NCI-H128 (cell line): ENCODE measurements around the gene ABLIM1.
"Not testable (repeated sequence)": the region's sequence is repeated elsewhere in the genome, so short reads cannot be mapped to it uniquely, and the experiment has no call there.

Experiments used
- DNase-seq: peaks from one replicate; lab custom pipeline; 2025; ENCODE audit not compliant: unreplicated experiment; lab: John Stamatoyannopoulos, UW

The ABLIM1 gene

DNA sequence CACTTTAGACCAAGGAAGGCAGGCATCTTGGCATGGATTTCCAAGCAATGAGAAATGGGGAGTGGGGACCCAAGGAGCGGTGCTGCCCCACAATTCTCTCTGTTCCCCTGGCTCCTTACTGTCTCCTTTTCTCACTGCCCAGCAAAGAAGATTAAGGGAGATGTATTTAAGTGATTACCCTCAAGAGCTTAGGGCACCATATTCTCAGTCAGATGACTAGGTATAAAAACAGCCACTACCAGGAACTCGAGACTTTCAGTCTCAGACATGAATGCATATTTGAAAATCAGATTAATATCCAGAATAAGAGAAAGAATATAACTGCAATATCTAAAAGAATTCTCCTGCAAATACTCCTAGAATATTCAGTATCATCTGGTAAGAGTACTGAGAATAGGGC lies at the start of gene ABLIM1:
TSS of gene ABLIM1 (minus strand) at position 101 of the 400 bp plus-strand sequence. CDS start at position 26, 75 bp downstream.
- no peak for DNase-seq

DNA sequence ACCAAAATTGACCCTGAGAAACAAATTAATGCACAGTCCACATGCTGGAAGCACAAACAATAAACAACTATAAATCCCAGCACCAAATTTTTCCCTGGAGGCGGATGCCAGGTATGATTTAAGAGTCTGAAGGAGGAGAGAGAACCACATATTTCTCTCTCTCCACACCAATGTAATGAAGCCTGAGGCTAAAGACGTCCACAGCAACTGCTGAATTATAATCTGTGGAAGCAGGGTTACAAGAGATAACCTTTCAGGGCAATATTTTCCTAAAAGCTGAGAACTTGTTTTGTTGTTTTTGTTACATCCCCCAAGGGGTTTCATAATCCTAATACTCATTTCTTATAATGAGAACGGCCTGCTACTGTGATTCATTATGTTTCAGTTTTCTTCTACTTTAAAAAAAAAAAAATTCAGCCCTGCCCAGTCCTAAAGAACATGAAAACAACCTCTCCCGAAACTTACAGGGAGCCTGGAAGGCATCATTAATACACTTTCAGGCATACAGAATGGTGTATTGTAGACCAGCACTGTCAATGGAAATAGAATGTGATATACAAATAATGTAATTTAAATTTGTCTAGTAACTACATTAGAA lies 48.5 kb upstream of the ABLIM1 start:
- DNase-seq, result no peak

DNA sequence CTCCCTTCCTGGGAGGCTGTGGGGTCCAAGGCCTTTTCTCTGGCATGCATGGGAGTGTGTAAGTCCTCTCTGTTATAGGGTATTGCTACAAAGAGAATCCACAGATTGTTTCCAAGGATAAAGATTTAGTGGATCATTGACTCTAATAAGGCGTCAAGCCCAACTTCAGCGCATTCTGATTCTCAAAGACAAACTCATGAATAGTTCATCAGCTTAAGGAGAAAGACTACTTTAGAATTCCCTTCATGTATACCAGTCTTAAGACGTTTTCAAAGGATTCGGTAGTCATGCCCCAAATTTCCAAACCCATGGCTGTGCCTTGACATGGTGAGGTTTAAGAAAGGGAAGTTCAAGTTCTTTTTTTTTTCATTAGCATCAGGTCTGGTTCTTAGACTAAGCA lies 46.6 kb upstream of the ABLIM1 start:
- DNase-seq, result no peak

DNA sequence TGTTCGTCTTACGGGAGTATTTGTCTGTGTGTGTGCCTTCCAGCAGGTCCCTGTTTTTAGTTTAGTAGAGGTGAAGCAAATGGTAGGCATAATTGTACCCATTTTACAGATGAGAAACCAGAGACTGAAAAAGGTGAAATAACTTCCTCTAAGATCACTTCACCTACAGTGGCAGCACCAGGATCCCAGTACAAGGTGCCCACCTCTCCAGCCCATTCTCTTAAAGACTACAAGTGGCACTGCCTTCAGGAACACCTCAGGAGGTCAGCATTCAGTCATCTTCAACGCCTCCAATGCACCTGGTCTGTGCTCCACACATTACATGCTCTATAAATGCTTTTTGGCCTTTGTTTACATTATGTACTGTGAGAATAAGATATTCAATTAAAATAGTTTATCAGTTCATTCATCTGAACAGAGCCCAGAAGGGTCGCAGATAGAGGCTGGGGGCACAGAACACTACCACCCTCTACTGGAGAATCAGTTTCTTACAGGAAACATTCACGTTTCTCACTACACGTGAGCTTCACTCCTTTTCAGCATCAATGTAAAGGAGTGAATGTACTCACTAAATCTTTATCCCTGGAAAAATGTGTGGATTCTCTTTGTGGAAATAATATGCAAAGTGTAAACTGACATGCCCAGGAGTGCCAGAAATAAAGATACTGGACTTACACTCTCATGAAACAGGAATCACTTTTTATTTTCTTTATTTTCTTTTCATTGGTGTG lies 45.5 kb upstream of the ABLIM1 start:
- no peak for DNase-seq

DNA sequence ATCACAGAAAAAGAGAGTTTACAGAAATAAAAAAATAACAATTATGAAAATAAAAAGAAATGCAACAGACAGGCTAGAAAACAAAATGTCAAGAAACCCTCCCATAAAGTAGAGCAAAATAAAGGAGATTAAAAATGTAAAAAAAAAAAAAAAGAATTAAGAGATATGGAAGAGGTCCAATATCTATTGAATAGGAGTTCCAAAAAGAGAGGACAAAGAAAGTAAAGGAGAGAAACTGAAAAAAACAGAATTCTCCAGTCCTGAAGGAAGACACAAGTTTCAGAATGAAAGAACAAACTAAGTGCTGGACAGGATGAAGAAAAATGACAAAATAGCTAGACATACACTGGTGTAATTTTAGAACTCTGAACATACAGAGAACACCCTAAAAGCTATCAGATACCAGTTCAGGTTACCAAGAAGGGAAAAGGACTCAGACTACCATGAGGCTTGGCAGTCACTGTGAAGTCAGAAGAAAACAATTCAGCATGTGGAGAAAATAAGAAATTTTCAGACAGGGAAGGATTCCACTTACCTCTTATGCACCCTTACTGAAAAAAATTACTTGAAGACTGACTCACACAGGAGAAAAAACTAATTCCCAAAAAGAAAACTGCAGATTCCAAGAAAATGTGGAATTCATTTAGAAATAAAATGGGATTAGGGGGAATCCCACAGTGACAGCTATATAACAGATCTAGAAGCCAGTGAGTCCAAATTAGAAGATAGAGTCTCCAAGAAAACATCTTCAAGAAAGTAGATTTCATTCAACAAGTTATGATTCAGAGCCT lies 40.4 kb upstream of the ABLIM1 start:
- DNase-seq, result no peak

DNA sequence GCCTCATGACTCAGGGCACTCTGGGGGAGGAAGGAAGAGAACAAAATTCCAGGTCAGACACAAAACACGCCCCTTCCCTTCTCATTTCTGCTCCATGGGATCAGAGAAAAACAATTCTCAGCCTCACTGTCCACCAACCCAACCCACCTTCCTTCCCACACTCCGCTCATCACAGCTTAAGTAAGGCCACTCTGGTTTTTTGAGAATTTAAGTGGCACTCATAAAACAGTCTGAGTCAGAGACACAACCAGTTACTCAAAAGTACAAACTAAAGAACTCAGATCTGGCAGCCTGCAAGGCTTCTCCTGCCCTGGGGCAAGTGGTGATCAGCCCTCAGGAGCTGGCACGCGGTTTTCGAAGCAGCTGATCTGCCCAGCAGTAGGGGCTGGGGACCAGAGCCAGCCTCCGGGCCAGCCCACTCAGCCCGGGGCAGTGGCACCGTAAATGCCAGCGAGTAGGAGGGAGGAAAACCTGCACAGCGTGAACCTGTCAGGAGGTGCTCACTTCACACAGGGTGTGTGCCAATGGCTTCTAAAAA lies 39.1 kb upstream of the ABLIM1 start:
- no peak for DNase-seq

DNA sequence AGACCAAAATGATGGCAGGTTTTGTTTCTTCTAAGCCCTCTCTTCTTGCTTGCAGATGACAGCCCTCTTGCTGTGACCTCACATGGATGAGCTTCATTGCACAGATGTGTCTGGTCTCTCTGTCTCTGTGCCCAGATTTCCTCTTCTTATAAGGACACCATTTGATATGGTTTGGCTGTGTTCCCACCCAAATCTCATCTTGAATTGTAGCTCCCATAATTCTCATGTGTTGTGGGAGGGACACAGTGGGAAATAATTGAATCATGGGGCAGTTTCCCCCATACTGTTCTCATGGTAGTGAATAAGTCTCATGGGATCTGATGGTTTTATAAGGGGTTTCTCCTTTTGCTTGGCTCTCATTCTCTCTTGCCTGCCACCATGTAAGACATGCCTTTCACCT lies 38.2 kb upstream of the ABLIM1 start:
- not testable (repeated sequence) for DNase-seq

DNA sequence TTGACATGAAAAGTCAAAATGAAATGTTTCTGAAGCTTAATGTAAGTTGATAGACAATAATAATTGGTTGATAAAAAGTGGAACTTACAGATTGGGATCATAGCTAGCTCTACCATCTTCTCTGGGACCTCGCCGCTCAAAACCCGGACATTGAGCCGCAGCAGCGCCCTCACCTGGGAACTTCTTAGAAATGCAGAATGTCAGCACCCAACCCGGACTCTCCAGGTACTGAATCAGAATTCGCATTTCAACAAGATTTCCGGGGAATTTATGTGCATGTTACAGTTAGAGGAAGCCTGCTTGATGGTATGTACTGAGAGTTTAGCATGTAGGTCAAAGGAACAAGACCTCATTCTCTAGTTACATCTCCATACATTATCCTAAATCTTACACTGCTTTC lies 36.7 kb upstream of the ABLIM1 start:
- no peak for DNase-seq

DNA sequence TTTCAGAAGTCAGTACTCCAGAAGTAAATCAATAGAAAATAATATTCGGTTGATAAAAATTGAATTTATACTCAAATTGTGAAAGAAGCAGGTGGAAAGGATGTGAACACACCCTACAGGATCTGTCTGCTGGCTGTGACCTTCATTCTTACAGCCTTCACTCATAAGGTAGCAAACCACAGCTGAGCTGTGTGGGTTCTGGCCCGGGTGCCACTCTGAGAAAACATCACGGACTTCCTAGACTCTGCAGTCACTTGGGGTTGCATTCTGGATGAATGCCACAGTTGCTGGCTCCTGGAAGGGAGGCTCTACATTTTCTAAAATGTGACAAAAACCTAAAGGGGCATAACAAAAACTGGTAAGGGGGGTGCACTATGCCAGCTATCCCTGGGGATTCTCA lies 36.0 kb upstream of the ABLIM1 start:
- no peak for DNase-seq

DNA sequence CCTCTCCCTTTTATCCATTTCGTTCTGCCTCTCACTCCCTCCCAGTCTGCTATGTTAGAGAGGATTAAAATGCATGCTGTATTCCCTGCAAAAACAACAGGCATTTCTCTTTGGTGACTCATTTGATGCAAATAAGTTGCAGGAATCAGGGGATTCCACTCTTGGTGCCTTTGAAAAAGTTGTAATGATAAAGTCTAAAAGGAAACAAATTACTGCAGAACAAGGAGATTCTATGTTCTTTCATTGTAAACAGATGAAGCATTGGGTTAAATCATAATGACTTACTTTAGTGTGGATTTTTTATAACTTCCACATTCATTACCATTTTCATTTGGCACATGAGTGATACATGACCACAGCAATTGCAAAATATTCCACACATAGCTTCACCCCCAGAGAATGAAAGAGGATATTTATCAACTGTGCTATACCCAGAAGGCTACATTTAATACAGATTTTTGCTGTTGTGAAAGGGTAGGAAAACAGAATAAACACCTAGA lies 33.4 kb upstream of the ABLIM1 start:
- no peak for DNase-seq

DNA sequence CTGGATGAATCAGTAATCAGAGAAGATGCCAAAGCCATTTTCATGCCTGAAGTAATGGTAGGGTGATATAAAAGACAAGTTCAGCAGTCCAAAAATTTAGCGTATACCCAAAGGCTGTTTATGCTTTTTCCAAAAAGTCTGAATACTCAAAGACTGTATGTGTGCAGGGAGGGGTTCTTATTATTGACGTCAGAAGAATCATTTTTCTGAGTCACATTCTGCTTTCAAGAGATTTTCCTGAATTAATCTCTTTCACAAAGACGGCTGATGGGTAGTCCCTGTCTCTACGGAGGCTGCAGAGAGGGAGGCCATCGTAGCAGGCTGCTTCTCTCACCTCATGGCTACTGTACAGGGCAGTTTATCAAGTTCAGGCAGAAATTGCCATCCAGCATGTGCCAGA lies 30.7 kb upstream of the ABLIM1 start:
- no peak for DNase-seq

DNA sequence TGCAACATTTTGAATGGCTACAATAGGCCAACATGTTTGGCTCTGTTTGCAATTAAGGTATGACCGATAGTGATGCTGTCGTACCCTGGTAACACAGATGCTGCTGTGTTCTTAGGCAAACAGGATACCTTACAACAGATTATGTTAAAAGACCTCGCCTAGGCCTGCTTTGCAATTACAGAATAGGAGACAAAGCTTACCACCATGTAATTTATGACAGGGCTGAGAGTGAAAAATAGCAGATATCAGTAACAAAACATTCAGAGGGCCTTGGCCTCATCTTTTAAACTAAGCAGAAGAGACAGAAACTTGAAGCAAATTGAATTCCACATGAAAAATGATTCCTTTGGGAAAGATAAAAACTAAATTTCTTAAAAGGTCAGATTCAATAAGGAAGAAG lies 29.4 kb upstream of the ABLIM1 start:
- DNase-seq, result no peak

DNA sequence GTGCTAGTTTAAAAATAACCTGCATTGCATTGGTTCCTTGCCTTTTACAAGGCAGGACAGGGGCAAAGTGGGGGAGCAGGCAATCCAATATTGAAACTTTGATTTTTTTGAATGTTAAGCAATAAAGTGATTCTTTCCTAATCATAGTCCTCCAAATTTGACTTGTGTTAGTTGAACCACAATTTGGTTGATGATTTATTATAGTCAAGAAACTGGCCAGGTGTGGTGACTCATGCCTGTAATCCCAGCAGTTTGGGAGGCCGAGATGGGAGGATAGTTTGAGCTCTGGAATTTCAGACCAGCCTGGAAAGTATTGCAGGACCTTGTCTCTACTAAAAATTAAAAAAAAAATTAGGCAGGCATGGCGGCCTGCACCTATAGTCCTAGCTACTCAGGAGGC lies 27.9 kb upstream of the ABLIM1 start:
- no peak for DNase-seq

DNA sequence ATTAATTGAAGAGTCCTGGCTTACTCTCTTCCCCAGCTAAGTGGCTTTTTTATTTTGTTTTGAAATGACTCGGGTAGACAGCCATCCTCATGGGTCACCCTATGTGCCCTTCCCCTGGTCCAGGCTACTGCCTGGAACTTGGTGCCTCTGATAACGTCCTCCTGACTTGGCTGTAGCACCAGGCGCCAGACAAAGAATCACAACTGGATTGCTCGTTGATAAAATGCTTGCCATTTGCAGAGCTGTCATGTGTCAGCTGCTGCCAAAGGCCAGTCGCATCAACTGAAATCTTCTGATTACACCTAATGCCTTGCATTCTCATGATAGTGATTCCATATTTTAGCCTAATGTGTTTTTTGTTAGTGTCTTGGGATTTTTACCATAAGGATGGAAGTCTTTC lies 27.4 kb upstream of the ABLIM1 start:
- DNase-seq, result no peak

DNA sequence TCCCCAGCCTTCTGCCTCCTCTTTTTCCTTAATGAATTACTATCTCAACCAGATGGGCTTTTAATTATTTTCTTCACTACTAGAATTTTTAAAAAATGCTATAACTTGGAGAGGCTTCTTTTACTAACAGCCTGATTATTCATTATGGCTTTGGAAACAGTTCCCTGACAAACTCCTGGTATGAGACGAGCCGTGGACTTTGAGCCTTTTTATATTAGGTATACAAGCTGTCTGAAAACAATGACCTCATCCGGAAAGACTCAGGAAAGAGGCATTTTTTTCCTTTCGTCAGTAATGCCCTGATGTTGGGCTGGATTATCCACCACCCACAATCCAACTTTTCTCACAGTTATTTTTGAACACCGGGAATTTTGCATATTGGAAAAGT lies 26.7 kb upstream of the ABLIM1 start:
- no peak for DNase-seq

DNA sequence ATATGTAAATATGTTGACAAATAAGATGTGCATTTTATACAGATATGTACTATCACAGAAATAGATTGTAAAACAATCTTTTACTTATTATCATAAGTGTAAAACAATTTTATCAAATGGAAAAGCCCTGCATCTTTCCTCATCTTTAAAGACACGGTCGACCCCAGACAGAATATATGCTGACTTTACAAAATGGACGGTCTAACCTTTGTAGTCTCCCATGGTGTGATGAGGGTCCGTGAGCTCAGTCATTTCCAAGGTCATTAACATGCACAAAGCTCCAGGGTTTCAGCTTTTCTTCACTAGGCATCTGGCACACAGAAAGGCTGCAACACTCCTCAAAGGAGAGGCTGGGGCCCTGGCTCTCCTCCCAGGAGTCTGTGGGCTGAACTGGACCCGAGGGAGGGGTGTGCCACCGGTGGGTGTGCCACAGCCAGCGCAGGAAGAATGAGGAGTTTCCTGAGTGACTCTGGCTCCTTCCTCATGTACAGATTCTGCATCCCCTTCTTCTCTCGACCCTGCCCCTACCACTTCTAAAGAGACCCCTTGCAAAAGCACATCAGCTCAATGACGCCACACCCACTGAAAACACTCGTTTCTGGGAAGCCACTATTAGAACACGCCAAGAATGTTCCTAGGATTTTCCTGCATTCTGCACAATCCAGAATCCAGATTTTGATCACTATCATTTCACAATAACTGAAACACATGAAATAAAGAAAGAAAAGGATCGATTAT lies 26.2 kb upstream of the ABLIM1 start:
- DNase-seq, result no peak

DNA sequence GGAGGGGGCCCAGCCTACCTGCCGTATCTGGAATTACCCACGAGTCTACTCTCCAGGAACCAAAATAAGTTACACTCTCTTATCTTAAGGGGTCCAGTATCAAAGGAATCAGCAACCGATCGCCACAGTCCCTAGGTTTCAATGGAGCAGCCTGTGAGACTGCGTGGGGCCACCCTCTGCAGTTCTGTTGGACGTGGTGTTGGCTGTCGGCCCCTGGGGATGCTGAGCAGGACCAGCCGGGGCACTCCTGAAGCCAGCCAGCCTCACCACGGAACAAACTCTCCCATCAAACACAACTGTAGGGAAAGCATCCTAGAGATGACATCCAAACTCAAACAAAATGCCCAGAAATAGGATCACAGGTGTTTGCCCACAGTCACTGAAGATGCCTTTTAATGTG lies 25.5 kb upstream of the ABLIM1 start:
- DNase-seq, result no peak

DNA sequence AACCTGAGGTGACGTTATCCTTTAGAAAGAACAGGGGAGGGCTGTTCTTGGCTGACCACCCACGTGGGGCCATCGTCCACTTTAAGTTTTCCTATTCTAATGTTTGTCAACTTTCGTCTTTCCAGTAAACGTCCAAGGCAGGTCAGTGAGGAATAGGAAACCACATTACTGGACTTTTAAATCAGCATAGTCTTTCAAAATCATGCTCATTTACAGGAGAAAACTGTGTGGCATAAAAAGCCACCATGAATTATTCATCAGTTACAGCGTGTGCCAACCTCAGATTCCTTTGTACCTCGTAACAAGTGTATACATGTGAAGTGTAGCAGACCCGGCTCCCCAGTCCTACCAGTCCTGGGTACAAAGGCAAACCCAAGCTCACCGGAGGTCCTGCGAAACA lies 25.1 kb upstream of the ABLIM1 start:
- DNase-seq, result no peak

DNA sequence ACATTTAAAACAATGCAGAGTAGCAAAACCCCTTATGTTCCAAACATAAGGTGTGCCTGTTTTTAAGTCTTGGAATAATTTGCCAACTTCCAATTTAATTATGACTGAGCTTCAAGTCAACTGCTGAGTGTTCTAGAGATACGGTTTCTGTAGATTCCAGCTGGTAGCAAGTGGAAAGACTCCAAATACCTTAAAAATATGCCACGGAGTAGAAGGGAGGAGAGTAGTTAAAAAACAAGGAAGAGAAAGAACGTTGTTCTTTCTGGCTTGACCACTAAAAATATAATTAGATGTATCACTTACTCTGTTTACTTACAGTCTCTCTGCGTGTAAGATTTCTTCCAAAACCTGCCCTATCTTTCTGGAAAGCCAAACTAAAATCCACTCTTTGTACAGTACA lies 24.5 kb upstream of the ABLIM1 start:
- DNase-seq, result no peak

DNA sequence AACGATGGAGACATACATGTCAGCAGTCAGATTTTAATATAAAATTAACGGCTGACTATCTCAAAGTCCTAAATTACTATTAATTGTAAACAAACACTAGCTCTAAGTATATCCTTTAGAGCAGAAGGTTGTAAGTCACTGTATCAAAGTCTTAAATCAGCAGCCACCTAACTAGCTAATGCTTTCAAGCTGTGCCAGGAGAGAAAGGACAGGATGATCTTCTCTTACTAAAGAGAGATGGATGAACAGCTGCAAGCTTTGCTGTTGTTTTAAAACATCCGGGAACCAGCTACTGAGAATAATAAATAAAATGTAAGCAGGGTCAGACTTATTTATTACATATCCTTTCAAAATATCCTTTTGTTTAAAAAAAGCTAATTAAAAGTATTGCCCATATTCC lies 24.0 kb upstream of the ABLIM1 start:
- DNase-seq, result no peak

DNA sequence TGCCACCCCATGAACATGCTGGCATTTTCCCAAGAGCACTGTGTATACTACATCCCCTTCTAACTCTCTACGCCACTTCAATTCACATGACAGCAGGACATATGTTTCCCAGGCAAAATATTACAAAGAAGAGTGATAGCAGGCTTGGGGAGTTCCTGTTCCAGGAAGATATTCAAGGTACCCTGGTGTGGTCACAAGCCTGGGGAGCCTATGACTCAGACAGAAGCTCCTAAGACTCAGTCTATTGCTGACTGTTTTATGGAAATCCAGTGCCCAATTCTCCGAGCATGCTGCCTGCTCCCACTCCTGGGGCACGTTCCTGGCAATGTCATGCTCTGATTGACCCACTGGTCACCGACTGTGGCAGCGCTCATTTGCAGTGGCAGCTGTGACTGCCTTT lies 23.5 kb upstream of the ABLIM1 start:
- no peak for DNase-seq
